Common myeloid progenitor, CD34-positive (primary cell): ENCODE results near the gene POTEF.
"Not testable (repeated sequence)": the region's sequence is repeated elsewhere in the genome, so short reads cannot be mapped to it uniquely, and the experiment has no call there.

Experiments used
- CTCF ChIA-PET: fragments of 350-600 bp; sonication (Branson Sonifier 250); formaldehyde crosslinking; loops from one replicate; lab custom pipeline; 2021; ENCODE audit warnings: antibody characterized with exemption; lab: Charles Lee
- POLR2A ChIA-PET: fragments of 350-600 bp; sonication (Branson Sonifier 250); formaldehyde crosslinking; loops from one replicate; lab custom pipeline; 2021; ENCODE audit warnings: antibody characterized with exemption; lab: Charles Lee
- DNase-seq, 3 donors: peaks; one replicate each; pipeline versions ENCODE4 v3.0.0 to v3.0.0-alpha.2; 2013
- H3K27ac ChIP-seq, 2 experiments: 1 replicate in 1 of 2; 2 replicates in 1 of 2; pipeline ENCODE4 v1.7.0; 2013; ENCODE audit warnings: inconsistent platforms in 2 of 2, low read length in 2 of 2, mild to moderate bottlenecking in 2 of 2, low read depth in 1 of 2, moderate library complexity in 1 of 2; ENCODE audit not compliant: severe bottlenecking in 2 of 2, insufficient read depth in 1 of 2, poor library complexity in 1 of 2
- H3K27me3 ChIP-seq, 5 experiments: replicated peaks in 2 of 5; 1 replicate in 3 of 5; 2 replicates in 2 of 5; pipeline versions ENCODE4 v1.6.1 to v1.7.0; 2013; ENCODE audit warnings: low read length in 4 of 5, mild to moderate bottlenecking in 2 of 5, moderate library complexity in 2 of 5, inconsistent platforms in 1 of 5; ENCODE audit not compliant: insufficient read depth in 5 of 5, control insufficient read depth in 4 of 5
- H3K36me3 ChIP-seq, 4 experiments: 1 replicate in 2 of 4; 2 replicates in 2 of 4; pipeline versions ENCODE4 v1.6.1 to v1.7.0; 2013; ENCODE audit warnings: low read length in 3 of 4, control low read depth in 1 of 4, mild to moderate bottlenecking in 1 of 4; ENCODE audit not compliant: control insufficient read depth in 4 of 4, insufficient read depth in 4 of 4
- H3K4me1 ChIP-seq, 4 experiments: 1 replicate in 3 of 4; 2 replicates in 1 of 4; pipeline versions ENCODE4 v1.6.1 to v1.7.1; 2013; ENCODE audit warnings: low read length in 3 of 4, mild to moderate bottlenecking in 3 of 4, control low read depth in 1 of 4, inconsistent platforms in 1 of 4, moderate library complexity in 1 of 4; ENCODE audit not compliant: control insufficient read depth in 4 of 4, insufficient read depth in 4 of 4; ENCODE audit errors: control extremely low read depth in 1 of 4
- H3K4me3 ChIP-seq, 7 experiments: 1 replicate in 4 of 7; 2 replicates in 3 of 7; pipeline versions ENCODE4 v1.5.1 to v1.7.0; 2013; ENCODE audit warnings: mild to moderate bottlenecking in 7 of 7, low read length in 6 of 7, moderate library complexity in 6 of 7, inconsistent platforms in 2 of 7, low read depth in 2 of 7, control low read depth in 1 of 7; ENCODE audit not compliant: insufficient read depth in 4 of 7, control insufficient read depth in 1 of 7; ENCODE audit errors: extremely low read depth in 1 of 7
- H3K9me3 ChIP-seq, 5 experiments: 1 replicate in 4 of 5; 2 replicates in 1 of 5; pipeline versions ENCODE4 v1.6.1 to v1.7.1; 2013; ENCODE audit warnings: low read length in 4 of 5, mild to moderate bottlenecking in 2 of 5, inconsistent platforms in 1 of 5, low read depth in 1 of 5, moderate library complexity in 1 of 5; ENCODE audit not compliant: control insufficient read depth in 4 of 5, insufficient read depth in 2 of 5; ENCODE audit errors: control extremely low read depth in 1 of 5
- WGBS: methylation state at CpG from one replicate; pipeline ENCODE4 v1.1.5; 2013; ENCODE audit not compliant: insufficient coverage; 5-methylcytosine and 5-hydroxymethylcytosine counted together

POTEF gene

GRCh38 chr2:130142396-130143265 is 13.6 kb upstream of the POTEF start:
- H3K27ac ChIP-seq, POLR2A ChIA-PET, CTCF ChIA-PET, H3K36me3 ChIP-seq, H3K4me1 ChIP-seq, H3K4me3 ChIP-seq, H3K9me3 ChIP-seq, DNase-seq: not testable (repeated sequence)
- H3K27me3 ChIP-seq, result peaks cover 0 to 33% (median 4%) of the 10 kb centered on the region in 5 experiments
- 84% methylated on average over 8 of the region's 13 CpGs for WGBS

GRCh38 chr2:130141645-130142370 is 12.8 kb upstream of the POTEF start:
- H3K9me3 ChIP-seq, H3K4me3 ChIP-seq, POLR2A ChIA-PET, H3K36me3 ChIP-seq, DNase-seq, CTCF ChIA-PET, H3K27ac ChIP-seq, H3K4me1 ChIP-seq: not testable (repeated sequence)
- H3K27me3 ChIP-seq, result peaks cover 0 to 28% (median 4%) of the 10 kb centered on the region in 5 experiments
- 87% methylated on average over 3 of the region's 22 CpGs for WGBS

GRCh38 chr2:130141002-130141401 is 12.0 kb upstream of the POTEF start:
- H3K9me3 ChIP-seq, H3K4me1 ChIP-seq, H3K36me3 ChIP-seq, POLR2A ChIA-PET, H3K4me3 ChIP-seq, CTCF ChIA-PET, DNase-seq, H3K27ac ChIP-seq: not testable (repeated sequence)
- peaks cover 0 to 24% (median 4%) of the 10 kb centered on the region in 5 experiments for H3K27me3 ChIP-seq
- WGBS, result no CpG with 5 or more reads among the region's 6 CpGs

- POLR2A ChIA-PET, CTCF ChIA-PET: not testable (repeated sequence)
- 93% methylated on average over 4 of the region's 7 CpGs for WGBS
Observed at GRCh38 chr2:130140516-130140915, 11.5 kb upstream of the POTEF start.

GRCh38 chr2:130139331-130140280 is 10.6 kb upstream of the POTEF start:
- H3K4me1 ChIP-seq, H3K4me3 ChIP-seq, H3K9me3 ChIP-seq, H3K36me3 ChIP-seq, DNase-seq, CTCF ChIA-PET, H3K27ac ChIP-seq, POLR2A ChIA-PET: not testable (repeated sequence)
- peaks cover 0 to 16% (median 4%) of the 10 kb centered on the region in 5 experiments for H3K27me3 ChIP-seq
- 94% methylated on average over 7 of the region's 30 CpGs for WGBS

More at GRCh38 chr2:130140516-130140915, 11.5 kb upstream of the POTEF start:
- H3K4me1 ChIP-seq, H3K27ac ChIP-seq, H3K36me3 ChIP-seq, DNase-seq, H3K9me3 ChIP-seq, H3K4me3 ChIP-seq: not testable (repeated sequence)
- H3K27me3 ChIP-seq, result peaks cover 0 to 21% (median 4%) of the 10 kb centered on the region in 5 experiments

GRCh38 chr2:130138841-130139251 is 9.8 kb upstream of the POTEF start:
- H3K36me3 ChIP-seq, POLR2A ChIA-PET, H3K4me1 ChIP-seq, H3K9me3 ChIP-seq, CTCF ChIA-PET, H3K4me3 ChIP-seq, DNase-seq, H3K27ac ChIP-seq: not testable (repeated sequence)
- WGBS, result 93% methylated on average over 2 of the region's 15 CpGs
- peaks cover 0 to 14% (median 4%) of the 10 kb centered on the region in 5 experiments for H3K27me3 ChIP-seq
